SK-N-SH treated with all-trans-retinoic acid at 6 μM for 48 hours (cell line): Measurements from ENCODE around the gene TDRD9.

Experiments used
- CREB5 ChIP-seq: fragments of 250-450 bp; sonication (Bioruptor Pico); IDR thresholded peaks from 2 replicates; pipeline ENCODE4 v1.5.1; 2020; ENCODE audit warnings: low read depth, mild to moderate bottlenecking, moderate library complexity
- OSR1 ChIP-seq: fragments of 250-450 bp; sonication (Bioruptor Pico); IDR thresholded peaks from 2 replicates; pipeline ENCODE4 v1.8.0; 2022; ENCODE audit warnings: moderate library complexity, mild to moderate bottlenecking, inconsistent platforms
- PATZ1 ChIP-seq: fragments of 250-450 bp; sonication (Bioruptor Pico); IDR thresholded peaks from 2 replicates; pipeline ENCODE4 v1.8.0; 2020; ENCODE audit warnings: mild to moderate bottlenecking, moderate library complexity, borderline replicate concordance
- PPARA ChIP-seq: fragments of 250-450 bp; sonication (Bioruptor Pico); IDR thresholded peaks from 2 replicates; pipeline ENCODE4 v1.5.0; 2020; ENCODE audit warnings: mild to moderate bottlenecking, borderline replicate concordance
- ZFP3 ChIP-seq: fragments of 250-450 bp; sonication (Bioruptor Pico); IDR thresholded peaks from 2 replicates; pipeline ENCODE4 v1.5.0; 2020; ENCODE audit warnings: mild to moderate bottlenecking, moderate library complexity
- ZNF565 ChIP-seq: fragments of 450-650 bp; formaldehyde crosslinking; conservative IDR thresholded peaks from 2 replicates; pipeline ENCODE4 v1.5.0; 2020; ENCODE audit warnings: low read depth, mild to moderate bottlenecking, moderate library complexity

GRCh38 chr14:103920981-103921854, 7.0 kb upstream of the TDRD9 start:
- TF ChIP-seq ZNF565 (CRISPR knock-in tag) (no peak), ZFP3 (no peak), CREB5 (CRISPR knock-in tag) (no peak), PATZ1 (CRISPR knock-in tag) (no peak), PPARA (CRISPR knock-in tag) (no peak), OSR1 (CRISPR knock-in tag) (no peak)
